HT1080 (cell line): ENCODE measurements around the gene GLI3. TPM values are rescaled to one million over a fixed set of nuclear protein-coding genes. Genes with fewer than 3 reads are reported as not detected.
A peak's percentile ranks its signal among the peaks of the same experiment; 100 is the strongest.
"Not testable (repeated sequence)": the region's sequence is repeated elsewhere in the genome, so short reads cannot be mapped to it uniquely, and the experiment has no call there.

ENCODE experiments used
- DNase-seq: peaks from one replicate; pipeline ENCODE4 v3.0.0-alpha.2; 2015; ENCODE audit warnings: low read depth
- total RNA-seq: library from RNA; depleted of rRNA; stranded (reverse); fragments of >200 nt; shearing (Covaris generic); gene quantifications from 2 replicates; pipeline ENCODE4 v1.2.3, GENCODE V29; 2014

Gene GLI3
- total RNA-seq, 1 experiment from 2014 or later, result 5.9 TPM

- no peak for DNase-seq
Measured at GRCh38 chr7:42212541-42213090, 24.4 kb downstream of the GLI3 start.

GRCh38 chr7:42211938-42212337 lies 25.1 kb downstream of the GLI3 start:
- no peak for DNase-seq

GRCh38 chr7:42210779-42211178 lies 26.2 kb downstream of the GLI3 start:
- DNase-seq, result no peak

GRCh38 chr7:42210333-42210732 lies 26.7 kb downstream of the GLI3 start:
- no peak for DNase-seq

- not testable (repeated sequence) for DNase-seq
Measured at GRCh38 chr7:42209085-42209484, 27.9 kb downstream of the GLI3 start.

GRCh38 chr7:42208572-42208971 lies 28.4 kb downstream of the GLI3 start:
- no peak for DNase-seq

- DNase-seq, result no peak
Measured at GRCh38 chr7:42207420-42207819, 29.6 kb downstream of the GLI3 start.

- DNase-seq, result no peak
Measured at GRCh38 chr7:42203336-42203735, 33.7 kb downstream of the GLI3 start.

GRCh38 chr7:42202601-42203000 lies 34.4 kb downstream of the GLI3 start:
- no peak for DNase-seq

- DNase-seq, result no peak
Measured at GRCh38 chr7:42198974-42199668, 37.9 kb downstream of the GLI3 start.

- no peak for DNase-seq
Measured at GRCh38 chr7:42198296-42198695, 38.7 kb downstream of the GLI3 start.

- DNase-seq, result no peak
Measured at GRCh38 chr7:42197451-42197850, 39.6 kb downstream of the GLI3 start.

- DNase-seq, result no peak
Measured at GRCh38 chr7:42194238-42194637, 42.8 kb downstream of the GLI3 start.

GRCh38 chr7:42193471-42194129 lies 43.4 kb downstream of the GLI3 start:
- peak; percentile 14 for DNase-seq

- peak; percentile 49 for DNase-seq
Measured at GRCh38 chr7:42192851-42193461, 44.1 kb downstream of the GLI3 start.

- no peak for DNase-seq
Measured at GRCh38 chr7:42192066-42192465, 44.9 kb downstream of the GLI3 start.

- DNase-seq, result peak; percentile 46
Measured at GRCh38 chr7:42189535-42189934, 47.5 kb downstream of the GLI3 start.

GRCh38 chr7:42186151-42186550 lies 50.9 kb downstream of the GLI3 start:
- no peak for DNase-seq

GRCh38 chr7:42185726-42186125 lies 51.3 kb downstream of the GLI3 start:
- no peak for DNase-seq

GRCh38 chr7:42183547-42183946 lies 53.5 kb downstream of the GLI3 start:
- DNase-seq, result no peak

GRCh38 chr7:42181566-42181965 lies 55.4 kb downstream of the GLI3 start:
- no peak for DNase-seq

- no peak for DNase-seq
Measured at GRCh38 chr7:42180806-42181205, 56.2 kb downstream of the GLI3 start.
